Fibroblast of lung (primary cell): Measurements from ENCODE around the gene FAM3B. TPM values are rescaled to one million over a fixed set of nuclear protein-coding genes. Genes with fewer than 3 reads are reported as not detected.

ENCODE experiments used
- DNase-seq, 2 donors: peaks; one replicate each; pipeline versions ENCODE4 v3.0.0 to v3.0.0-alpha.2; 2010; ENCODE audit warnings: low read depth in 2 of 2
- H2AFZ ChIP-seq: 2 replicates; pipeline ENCODE4 v1.5.1; 2012; ENCODE audit warnings: low read length, control low read depth, inconsistent platforms
- H3K27ac ChIP-seq: 2 replicates; pipeline ENCODE4 v1.5.1; 2011; ENCODE audit warnings: low read length, control low read depth; ENCODE audit not compliant: insufficient read depth
- H3K27me3 ChIP-seq: 2 replicates; pipeline ENCODE4 v1.5.1; 2011; ENCODE audit warnings: mild to moderate bottlenecking, low read length; ENCODE audit not compliant: control insufficient read depth, insufficient read depth
- H3K36me3 ChIP-seq: 2 replicates; pipeline ENCODE4 v1.5.1; 2011; ENCODE audit warnings: low read length; ENCODE audit not compliant: control insufficient read depth, insufficient read depth
- H3K4me1 ChIP-seq: 2 replicates; pipeline ENCODE4 v1.5.1; 2011; ENCODE audit warnings: low read length; ENCODE audit not compliant: control insufficient read depth, insufficient read depth; ENCODE audit errors: extremely low read depth
- H3K4me2 ChIP-seq: 2 replicates; pipeline ENCODE4 v1.5.1; 2011; ENCODE audit warnings: low read length, control low read depth; ENCODE audit not compliant: insufficient read depth; ENCODE audit errors: extremely low read depth
- H3K4me3 ChIP-seq, 4 experiments: fragments of 200-600 bp in 1 of 4; sonication (generic) in 1 of 4; replicated peaks in 1 of 4; 2 replicates each; pipeline ENCODE4 v1.5.1; 2011 to 2016; ENCODE audit warnings: low read length in 4 of 4, low read depth in 3 of 4, mild to moderate bottlenecking in 3 of 4, control low read depth in 2 of 4, inconsistent platforms in 1 of 4, mixed read lengths in 1 of 4; ENCODE audit not compliant: insufficient read depth in 1 of 4; ENCODE audit errors: control extremely low read depth in 1 of 4
- H3K79me2 ChIP-seq: 2 replicates; pipeline ENCODE4 v1.5.1; 2012; ENCODE audit warnings: mild to moderate bottlenecking, low read length, inconsistent platforms; ENCODE audit not compliant: control insufficient read depth, insufficient read depth
- H3K9ac ChIP-seq: 2 replicates; pipeline ENCODE4 v1.5.1; 2011; ENCODE audit warnings: mild to moderate bottlenecking, low read length, control low read depth; ENCODE audit not compliant: insufficient read depth
- H3K9me3 ChIP-seq: 2 replicates; pipeline ENCODE4 v1.5.1; 2012; ENCODE audit warnings: low read depth, low read length; ENCODE audit not compliant: control insufficient read depth, insufficient read depth
- H4K20me1 ChIP-seq: 2 replicates; pipeline ENCODE4 v1.5.1; 2011; ENCODE audit warnings: low read length; ENCODE audit not compliant: control insufficient read depth, insufficient read depth; ENCODE audit errors: extremely low read depth
- CTCF ChIP-seq, 2 donors: IDR thresholded peaks in 1 of 2; conservative IDR thresholded peaks in 1 of 2; 1 replicate in 1 of 2; 2 replicates in 1 of 2; pipeline ENCODE4 v1.5.1; 2011 to 2012; ENCODE audit warnings: low read length in 2 of 2, control low read depth in 1 of 2, inconsistent platforms in 1 of 2, low read depth in 1 of 2, mild to moderate bottlenecking in 1 of 2
- EZH2 ChIP-seq: IDR thresholded peaks from 2 replicates; pipeline ENCODE4 v1.5.1; 2012; ENCODE audit warnings: low read length, control low read depth, mild to moderate bottlenecking; ENCODE audit errors: missing control alignments
- polyA plus RNA-seq, 2 donors: library from polyadenylated mRNA; depleted of rRNA in 1 of 2; stranded (reverse) in 1 of 2; unstranded in 1 of 2; fragments of >200 nt; gene quantifications; 2 replicates each; pipeline ENCODE4 v1.2.1, GENCODE V29; 2011 to 2012; ENCODE audit warnings: missing spikeins in 1 of 2
- total RNA-seq: library from RNA; depleted of rRNA; stranded (reverse); fragments of >200 nt; gene quantifications from 2 replicates; pipeline ENCODE4 v1.2.1, GENCODE V29; 2014

Gene FAM3B
- total and polyA plus RNA-seq, 2 donors (not counting 1 experiment from before 2014, with no cell fraction given), result not detected

- no peak for TF ChIP-seq EZH2
- no peak overlapping the region for H3K27ac ChIP-seq
- H3K4me2 ChIP-seq, result no peak overlapping the region
- H2AFZ ChIP-seq, result no peak overlapping the region
- no peaks in the 10 kb centered on the region for H4K20me1 ChIP-seq
- H3K4me3 ChIP-seq, result no peak overlapping the region
- H3K36me3 ChIP-seq, result no peaks in the 10 kb centered on the region
- H3K27me3 ChIP-seq, result no peaks in the 10 kb centered on the region
- no peak overlapping the region for H3K9ac ChIP-seq
- no peaks in the 10 kb centered on the region for H3K9me3 ChIP-seq
- H3K79me2 ChIP-seq, result no peaks in the 10 kb centered on the region
- no peaks in the 10 kb centered on the region for H3K4me1 ChIP-seq
- no peak for DNase-seq
Measured at GRCh38 chr21:41349126-41349525, 32.5 kb downstream of the FAM3B start.

GRCh38 chr21:41349619-41350390 lies 33.2 kb downstream of the FAM3B start:
- TF ChIP-seq CTCF (conservative IDR thresholded peaks at IDR 0.05 in 1 of 2, IDR thresholded peaks at IDR 0.05 in 1 of 2; ENCODE audit: low read depth in 1 of 2, low read length in 2 of 2) (no peak), EZH2 (no peak)

GRCh38 chr21:41350436-41351155 lies 34.0 kb downstream of the FAM3B start:
- no peaks in the 10 kb centered on the region for H4K20me1 ChIP-seq
- no peaks in the 10 kb centered on the region for H3K27me3 ChIP-seq
- H3K36me3 ChIP-seq, result no peaks in the 10 kb centered on the region
- no peaks in the 10 kb centered on the region for H3K9me3 ChIP-seq
- no peaks in the 10 kb centered on the region for H3K4me1 ChIP-seq
- H3K79me2 ChIP-seq, result no peaks in the 10 kb centered on the region
- no peak overlapping the region for H3K4me2 ChIP-seq
- no peak for TF ChIP-seq CTCF (conservative IDR thresholded peaks at IDR 0.05 in 1 of 2, IDR thresholded peaks at IDR 0.05 in 1 of 2; ENCODE audit: low read depth in 1 of 2, low read length in 2 of 2)
- no peak overlapping the region for H3K9ac ChIP-seq
- DNase-seq, result no peak
- no peak overlapping the region for H3K4me3 ChIP-seq
- no peak overlapping the region for H2AFZ ChIP-seq
- no peak overlapping the region for H3K27ac ChIP-seq

More at GRCh38 chr21:41349619-41350390, 33.2 kb downstream of the FAM3B start:
- Histone ChIP-seq H2AFZ (no peak overlapping the region), H3K9ac (no peak overlapping the region), H3K27me3 (no peaks in the 10 kb centered on the region), H4K20me1 (no peaks in the 10 kb centered on the region), H3K4me2 (no peak overlapping the region), H3K4me3 (no peak overlapping the region), H3K36me3 (no peaks in the 10 kb centered on the region), H3K9me3 (no peaks in the 10 kb centered on the region), H3K4me1 (no peaks in the 10 kb centered on the region), H3K79me2 (no peaks in the 10 kb centered on the region), H3K27ac (no peak overlapping the region)
- no peak for DNase-seq
